GM21619 (cell line): ENCODE measurements around the gene ZNF750.

Experiments
- ATAC-seq: cut with Tn5 transposase; IDR thresholded peaks from one replicate; pipeline ENCODE4 v1.9.1; 2021; ENCODE audit not compliant: unreplicated experiment

The ZNF750 gene

DNA sequence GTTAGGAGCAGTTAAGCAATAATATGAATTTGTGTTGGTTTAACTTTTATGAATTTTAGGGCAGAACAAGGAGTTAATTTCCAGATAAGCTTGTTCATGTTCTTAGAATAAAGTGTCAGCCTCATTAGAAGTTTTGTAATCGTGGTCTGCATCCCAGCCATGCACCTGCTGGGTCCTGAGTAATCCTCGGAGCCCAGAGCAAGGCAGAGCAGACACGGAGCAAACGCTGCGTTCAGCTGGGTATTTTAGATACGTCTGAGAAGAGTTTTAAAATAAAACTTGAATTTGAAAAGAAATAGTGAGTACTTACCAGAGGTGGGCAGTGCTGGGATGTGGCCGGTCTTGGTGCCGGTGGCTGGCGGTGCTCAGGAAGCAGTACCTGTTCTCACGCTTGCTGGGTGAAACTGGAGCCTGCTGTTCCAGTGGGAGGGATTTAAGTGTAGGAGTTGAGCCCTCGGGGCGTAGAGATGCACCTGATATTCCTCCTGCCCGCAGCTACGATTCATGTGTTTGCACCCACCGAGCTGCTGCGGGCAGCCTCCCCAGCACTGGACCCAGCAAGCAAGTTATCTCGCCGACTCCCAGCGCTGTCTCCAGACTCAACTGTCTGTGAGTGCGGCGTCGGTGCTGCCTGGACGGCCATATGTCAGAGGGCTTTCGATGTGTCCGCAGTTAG, at the start of gene ZNF750:
Gene ZNF750 (minus strand): TSS at position 406 of the 676 bp plus-strand sequence. CDS start 7,568 bp downstream, outside the sequence.
- ATAC-seq, result no peak

DNA sequence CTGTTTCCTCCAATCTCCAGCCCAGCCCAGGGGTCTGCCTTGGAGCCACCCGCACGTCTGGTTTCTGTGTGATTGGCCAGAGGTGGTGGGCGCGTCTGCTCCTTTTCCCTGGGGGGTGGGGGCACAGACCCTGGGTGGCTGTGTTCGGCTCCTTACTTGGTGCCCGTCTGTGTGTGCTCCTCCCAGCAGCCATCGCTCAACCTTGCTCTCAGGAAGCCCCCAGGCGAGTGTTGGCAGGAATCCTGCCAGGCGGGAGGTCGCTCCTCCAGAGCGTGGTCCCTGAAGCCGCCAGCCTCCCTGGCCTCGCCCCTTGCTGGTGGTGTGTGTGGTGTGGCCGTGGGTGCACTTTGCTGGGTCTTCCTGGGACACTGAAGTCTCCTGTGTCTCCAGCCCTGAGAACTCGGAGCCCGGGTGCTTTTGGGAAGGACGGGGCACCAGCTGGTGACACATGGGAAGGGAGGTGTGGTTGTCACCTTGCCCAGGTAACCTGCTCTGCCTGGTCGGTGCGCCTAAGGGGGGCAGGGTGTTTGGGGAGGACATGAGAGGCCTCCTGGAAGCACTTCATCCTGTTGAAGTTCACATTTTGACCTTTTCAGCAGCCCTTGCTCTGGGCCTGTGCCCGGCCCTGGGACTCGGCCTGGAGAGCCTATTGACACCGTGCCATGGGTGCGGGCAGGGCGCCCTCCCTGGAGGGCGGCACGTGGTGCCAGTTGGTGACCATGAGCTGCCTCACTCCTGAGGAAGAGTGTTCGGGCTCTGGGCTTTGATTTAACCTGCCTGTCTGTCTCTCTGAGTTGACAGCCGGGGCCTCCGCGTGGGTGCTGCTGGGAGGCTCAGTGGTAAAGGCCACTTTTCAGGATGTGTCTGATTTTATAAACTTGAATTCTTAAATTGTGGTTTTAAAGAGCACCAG, 49.0 kb upstream of the ZNF750 start:
- no peak for ATAC-seq

DNA sequence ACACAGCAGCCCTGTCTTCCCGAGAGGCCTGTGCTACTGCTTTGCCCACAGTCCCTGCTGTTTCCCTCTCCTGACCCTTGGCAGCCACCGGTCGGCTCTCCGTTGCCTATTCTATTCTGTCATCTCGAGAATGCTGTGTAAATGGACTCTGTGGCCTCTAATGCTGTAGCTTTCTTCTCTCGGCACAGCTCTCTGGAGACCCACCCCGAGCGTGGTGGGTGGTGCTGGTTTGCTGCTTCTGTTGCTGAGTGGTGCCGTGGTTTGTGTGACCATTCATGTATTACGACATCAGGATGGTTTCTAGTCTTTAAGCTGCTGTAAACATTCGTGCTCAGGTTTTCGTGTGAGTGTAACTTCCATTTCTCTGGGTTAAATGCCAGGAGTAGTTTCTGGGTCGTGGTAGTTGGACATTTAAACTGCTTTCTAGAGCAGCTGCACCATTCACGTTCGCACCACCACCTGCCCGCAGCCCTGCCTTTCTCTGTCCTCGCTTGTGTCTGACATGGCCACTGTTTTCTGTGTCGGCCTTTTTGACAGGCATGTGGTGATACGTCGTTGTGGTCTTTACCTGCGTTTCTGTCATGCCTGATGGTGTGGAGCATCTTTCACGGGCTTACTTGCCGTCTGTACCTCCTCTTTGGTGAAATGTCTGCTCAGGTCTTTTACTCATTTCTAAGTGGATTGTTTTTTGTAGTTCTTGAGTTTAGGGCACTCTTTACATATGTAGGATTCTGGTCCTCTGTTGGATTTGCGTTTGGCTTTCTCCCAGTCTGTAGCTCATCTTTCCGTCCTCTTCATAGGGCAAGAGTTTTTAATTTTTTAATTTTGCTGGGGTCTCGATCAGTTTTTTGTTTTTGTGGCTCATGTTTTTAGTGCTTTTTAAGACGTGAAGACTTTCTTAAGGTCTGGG, 47.7 kb upstream of the ZNF750 start:
- ATAC-seq, result no peak

GRCh38 chr17:82884970-82885353, 45.1 kb upstream of the ZNF750 start:
- no peak for ATAC-seq

DNA sequence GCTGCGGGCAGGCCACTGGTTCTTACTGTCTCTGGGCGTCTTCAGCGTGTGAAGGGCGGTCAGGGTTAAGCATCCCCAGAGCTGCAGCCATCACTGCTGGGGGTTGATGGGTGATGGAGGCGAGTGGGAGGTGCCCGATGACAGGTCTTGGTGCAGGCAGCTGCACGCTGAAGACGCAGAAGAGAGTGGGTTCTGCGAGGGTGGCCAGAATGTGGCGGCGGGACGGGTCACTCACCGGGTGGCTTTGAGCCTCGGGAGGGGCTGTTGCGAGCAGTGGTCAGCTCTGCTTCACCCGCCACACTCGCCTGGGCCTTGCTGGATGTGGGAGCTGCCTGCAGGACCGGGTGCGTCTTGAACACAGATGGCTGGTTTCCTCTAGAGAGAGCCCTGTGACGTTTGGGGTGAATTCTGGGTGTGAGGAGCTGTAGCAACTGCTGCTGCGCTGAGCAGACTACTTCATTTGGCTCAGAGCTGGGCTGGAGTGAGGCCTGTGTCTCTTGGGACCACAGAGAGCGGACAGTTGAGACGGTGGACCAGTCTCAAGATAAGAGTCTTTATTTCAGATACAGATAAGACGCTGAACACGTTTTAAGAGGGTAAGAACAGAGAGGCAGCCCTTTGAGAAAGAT, 44.6 kb upstream of the ZNF750 start:
- ATAC-seq, result no peak

GRCh38 chr17:82883419-82884031, 43.7 kb upstream of the ZNF750 start:
- ATAC-seq, result no peak

DNA sequence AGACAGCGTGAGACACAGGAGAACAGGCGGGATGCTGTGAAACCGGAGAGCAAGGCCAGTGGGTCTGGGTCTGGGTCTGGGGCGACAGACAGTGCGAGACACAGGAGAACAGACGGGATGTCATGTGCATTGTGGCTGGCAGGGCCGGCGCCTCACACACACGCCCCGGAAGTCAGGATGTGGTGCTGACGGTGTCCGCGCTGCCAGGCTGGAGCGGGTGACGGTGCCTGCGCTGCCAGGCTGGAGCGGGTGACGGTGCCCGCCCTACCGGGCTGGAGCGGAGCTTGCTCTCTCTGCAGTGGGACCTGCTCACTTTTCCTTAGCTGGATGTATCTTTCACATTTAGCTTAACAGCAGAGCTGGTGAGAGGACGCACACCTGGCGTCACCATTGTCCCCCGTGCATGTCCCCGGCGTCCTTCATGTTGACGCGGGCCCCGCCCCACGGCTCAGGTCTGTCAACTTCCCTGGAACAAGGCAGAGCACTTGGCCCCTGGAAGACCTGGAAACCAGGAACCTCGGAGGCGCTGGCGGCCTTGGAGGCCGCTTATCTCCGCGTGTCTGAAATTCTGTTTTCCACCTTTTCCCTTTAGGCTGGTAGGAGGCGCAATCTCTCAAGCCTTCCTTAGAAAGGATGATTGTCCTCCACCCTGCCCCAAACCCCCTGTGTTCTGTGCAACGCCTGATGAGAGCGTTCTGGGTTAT, 43.0 kb upstream of the ZNF750 start:
- ATAC-seq, result no peak

DNA sequence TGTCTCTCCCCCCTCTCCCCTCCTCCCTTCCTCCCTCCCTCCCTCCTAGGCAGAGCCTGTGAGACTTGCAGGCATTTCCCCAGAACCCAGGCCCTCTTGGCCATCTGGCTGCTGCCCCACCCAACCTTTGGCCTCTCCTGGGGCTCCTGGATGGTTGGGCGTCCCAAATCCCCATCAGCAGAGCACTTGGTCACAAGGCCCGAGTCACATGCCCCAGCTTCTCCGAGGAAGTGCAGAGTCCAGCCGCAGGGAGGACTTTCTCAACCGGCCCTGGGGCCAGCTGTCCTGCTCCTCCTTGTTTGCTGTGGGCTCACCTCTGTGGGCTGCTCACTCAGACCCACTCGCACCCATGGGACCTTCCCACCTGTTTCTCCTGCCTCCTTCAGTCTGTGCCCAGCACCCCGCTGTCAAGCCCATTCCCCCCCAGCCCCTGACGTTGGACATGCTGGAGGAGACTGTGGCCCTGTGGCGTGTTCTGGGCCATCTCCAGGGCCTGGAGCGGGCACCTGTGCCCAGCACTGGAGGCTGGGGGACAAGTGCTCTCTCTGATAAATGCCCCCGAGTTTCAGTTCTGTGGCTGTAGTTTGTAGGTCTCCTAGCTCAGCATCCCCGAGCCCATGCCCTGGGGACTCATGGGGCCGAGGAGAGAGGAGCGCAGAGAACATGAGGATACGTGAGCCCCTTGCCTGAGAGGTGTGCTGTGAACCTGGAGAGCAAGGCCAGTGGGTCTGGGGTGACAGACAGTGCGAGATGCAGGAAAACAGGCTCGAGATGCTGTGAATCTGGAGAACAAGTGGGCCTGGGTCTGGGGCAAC, 42.3 kb upstream of the ZNF750 start:
- ATAC-seq, result no peak

- ATAC-seq, result no peak
Observed at GRCh38 chr17:82881324-82881823, 41.6 kb upstream of the ZNF750 start.

GRCh38 chr17:82880620-82881323, 41.0 kb upstream of the ZNF750 start:
- no peak for ATAC-seq

- no peak for ATAC-seq
Observed at GRCh38 chr17:82879241-82879640, 39.4 kb upstream of the ZNF750 start.

DNA sequence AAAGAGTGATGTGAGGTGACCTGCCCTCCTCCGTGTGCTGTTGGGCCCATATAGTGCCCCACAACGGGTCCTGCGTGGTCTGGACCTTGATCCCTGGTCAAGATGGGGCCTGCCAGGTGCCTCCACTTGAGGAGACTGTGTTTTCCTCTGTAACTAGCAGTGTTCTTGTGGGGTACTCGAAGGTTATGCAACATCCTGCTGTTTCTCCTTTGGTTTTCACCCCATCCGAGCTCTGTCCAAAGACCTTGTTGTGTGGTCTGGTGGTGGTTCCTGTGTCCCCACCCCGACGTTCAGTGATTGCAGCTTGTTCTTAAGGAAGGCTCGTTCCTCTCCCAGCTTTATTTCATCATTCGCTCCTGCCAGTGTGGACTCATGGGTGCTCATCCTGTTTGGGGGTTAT, 38.7 kb upstream of the ZNF750 start:
- no peak for ATAC-seq

DNA sequence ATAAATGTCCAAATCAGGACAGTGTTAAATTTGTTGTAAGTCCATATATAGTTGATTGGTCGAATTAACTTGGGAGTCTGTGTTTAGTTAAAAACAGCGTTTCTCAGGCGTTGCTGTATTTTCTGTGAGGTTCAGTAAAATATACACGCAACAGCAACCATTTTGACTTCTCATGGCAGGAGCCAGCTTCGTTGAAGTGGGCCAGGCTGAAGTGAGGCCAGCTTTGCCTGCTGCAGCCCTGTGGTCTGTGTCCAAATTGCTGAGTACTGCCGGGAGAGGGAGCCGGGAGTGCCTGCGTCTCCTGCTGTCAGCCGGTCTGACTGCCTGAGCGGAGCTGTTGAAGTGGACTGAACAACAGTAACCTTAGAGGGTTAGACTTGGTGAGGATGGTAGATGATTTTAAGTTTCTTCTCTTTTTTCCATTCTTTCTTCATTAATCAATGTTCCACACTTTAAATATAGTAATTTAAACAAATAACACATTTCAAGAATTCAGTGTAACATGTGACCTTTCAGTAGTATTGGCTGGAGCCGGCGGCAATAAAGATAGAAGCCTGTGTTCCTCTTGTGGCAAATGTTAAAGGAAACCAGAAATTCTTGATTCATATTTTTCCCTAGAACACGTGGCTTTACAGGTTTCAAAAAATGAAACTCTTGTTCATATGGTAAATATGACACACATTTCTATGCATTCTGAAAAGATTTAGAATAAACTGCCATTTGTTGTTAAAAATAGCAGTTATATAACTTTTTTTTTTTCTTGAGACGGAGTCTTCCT, 37.0 kb upstream of the ZNF750 start:
- ATAC-seq, result no peak

DNA sequence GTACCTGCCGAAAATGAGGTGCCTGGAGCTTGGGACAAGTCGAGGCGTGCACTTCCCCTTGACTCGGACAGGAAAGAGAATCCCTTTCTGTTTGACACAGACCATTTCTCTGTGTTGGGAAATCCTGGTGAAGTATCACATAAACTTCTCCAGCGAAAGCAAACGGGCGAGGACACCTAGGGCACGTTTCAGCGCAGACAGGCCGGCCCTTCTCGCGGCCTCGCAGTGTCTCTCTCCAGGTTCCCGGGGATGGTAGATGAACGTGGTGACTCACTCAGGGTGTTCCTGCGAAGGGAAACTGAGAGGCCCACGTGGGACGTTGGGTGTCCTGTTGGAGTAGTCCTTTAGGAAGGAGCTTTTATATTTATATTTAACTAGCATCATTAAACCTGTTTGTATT, 36.3 kb upstream of the ZNF750 start:
- no peak for ATAC-seq

DNA sequence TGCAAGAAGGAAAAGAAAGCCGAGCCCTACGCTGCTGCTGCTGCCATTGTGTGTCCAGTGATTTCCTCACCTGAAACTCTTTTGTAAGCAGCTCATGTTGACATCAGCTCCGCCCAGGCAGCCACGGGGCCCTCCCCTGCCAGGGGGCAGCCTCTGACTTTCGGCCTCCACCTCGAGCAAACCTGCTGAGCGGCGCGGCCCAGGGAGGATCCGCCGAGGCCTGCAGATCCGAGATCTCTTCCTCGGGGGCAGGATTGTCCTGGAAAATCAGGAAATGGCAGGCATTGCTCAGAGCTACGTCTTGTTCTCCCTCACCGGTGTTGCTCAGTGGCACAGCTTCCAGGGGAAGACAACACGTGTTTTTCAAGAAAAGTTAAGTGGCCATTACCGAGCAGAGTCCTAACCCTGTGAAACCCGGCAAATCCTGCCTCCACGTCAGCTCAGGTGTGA, 35.6 kb upstream of the ZNF750 start:
- no peak for ATAC-seq

DNA sequence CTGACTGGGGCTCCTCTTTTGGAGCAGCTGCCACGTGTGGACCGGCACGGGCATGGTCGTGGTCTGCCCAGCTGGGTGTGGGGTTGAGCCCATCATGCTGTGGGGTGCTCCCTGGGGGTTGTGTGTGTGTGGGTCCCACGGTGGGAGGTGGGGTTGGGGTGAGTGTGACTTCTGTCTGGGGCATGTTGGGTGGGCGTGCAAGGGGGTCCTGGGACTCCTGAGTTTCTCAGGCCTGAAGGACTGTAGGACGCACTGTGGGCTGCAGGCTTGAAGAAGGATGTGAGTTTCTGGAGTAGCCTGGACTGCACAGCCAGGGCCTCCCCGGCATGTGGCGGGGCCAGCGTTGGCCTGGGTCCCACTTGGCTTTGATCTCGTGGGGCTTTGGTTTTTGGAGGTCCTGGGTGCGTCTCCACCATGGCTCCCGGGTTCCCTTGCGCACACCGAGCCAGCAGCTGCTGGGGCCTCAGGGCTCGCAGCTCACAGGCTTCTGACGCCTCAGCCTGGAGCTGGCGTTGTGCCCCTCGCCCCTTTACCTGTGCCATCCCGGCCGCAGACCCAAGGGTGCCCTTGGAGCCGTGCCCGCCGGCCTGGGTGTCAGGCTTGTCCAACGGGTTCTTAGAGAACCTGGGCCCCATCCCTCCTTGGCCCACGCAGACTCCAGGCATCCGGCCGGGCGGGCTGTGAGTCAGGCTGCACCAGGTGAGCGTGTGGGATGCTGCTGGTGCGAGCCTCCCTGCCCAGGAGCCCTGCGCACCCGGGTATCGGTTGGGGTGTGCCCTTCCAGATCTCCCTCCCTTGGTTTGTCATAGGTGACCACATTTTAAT, 34.4 kb upstream of the ZNF750 start:
- no peak for ATAC-seq
